Fibroblast of skin of right biceps (primary cell): ENCODE results near the gene SEC14L5.
"Not testable (repeated sequence)": the region's sequence is repeated elsewhere in the genome, so short reads cannot be mapped to it uniquely, and the experiment has no call there.

ENCODE experiments used
- DNase-seq: peaks from one replicate; pipeline ENCODE4 v3.0.0-alpha.2; 2013

SEC14L5 gene

GRCh38 chr16:5042574-5043171, 84.5 kb downstream of the SEC14L5 start:
- DNase-seq, result peak; percentile 54

GRCh38 chr16:5044011-5044540, 85.9 kb downstream of the SEC14L5 start:
- DNase-seq, result no peak

GRCh38 chr16:5044581-5044980, 86.5 kb downstream of the SEC14L5 start:
- DNase-seq, result not testable (repeated sequence)

- no peak for DNase-seq
Observed at GRCh38 chr16:5045499-5046115, 87.5 kb downstream of the SEC14L5 start.

GRCh38 chr16:5046914-5047313, 88.8 kb downstream of the SEC14L5 start:
- no peak for DNase-seq

GRCh38 chr16:5054876-5055865, 97.0 kb downstream of the SEC14L5 start:
- DNase-seq, result no peak

GRCh38 chr16:5056352-5056751, 98.2 kb downstream of the SEC14L5 start:
- peak; percentile 24 for DNase-seq

GRCh38 chr16:5058476-5058875, 100.3 kb downstream of the SEC14L5 start:
- peak; percentile 37 for DNase-seq

GRCh38 chr16:5059386-5060072, 101.4 kb downstream of the SEC14L5 start:
- DNase-seq, result no peak

- DNase-seq, result no peak
Observed at GRCh38 chr16:5060073-5060641, 102.0 kb downstream of the SEC14L5 start.

GRCh38 chr16:5062051-5062450, 103.9 kb downstream of the SEC14L5 start:
- DNase-seq, result no peak

GRCh38 chr16:5062790-5063765, 104.9 kb downstream of the SEC14L5 start:
- no peak for DNase-seq

GRCh38 chr16:5064915-5065314, 106.8 kb downstream of the SEC14L5 start:
- no peak for DNase-seq

- no peak for DNase-seq
Observed at GRCh38 chr16:5065326-5065725, 107.2 kb downstream of the SEC14L5 start.

- no peak for DNase-seq
Observed at GRCh38 chr16:5065813-5066212, 107.7 kb downstream of the SEC14L5 start, which contains the start of gene C16orf89. Gene C16orf89, minus strand, starts transcription at chr16:5065956. Its CDS starts 48 bp downstream, at chr16:5065908.

GRCh38 chr16:5066511-5066910, 108.4 kb downstream of the SEC14L5 start:
- no peak for DNase-seq
